ENCODE results near the gene LGALS1. TPM values are rescaled to one million over a fixed set of nuclear protein-coding genes. Genes with fewer than 3 reads are reported as not detected.

LGALS1 gene
- total and polyA plus RNA-seq, 9 of the 15 experiments (the other 6 are each of a cell fraction or from before 2014, with no cell fraction given), result 160 to 800 (median 330) TPM

GRCh38 chr22:37633625-37634416, 41.6 kb upstream of the LGALS1 start (continued):
- no peak for TF ChIP-seq RBM14 (IDR thresholded peaks at IDR 0.05; ENCODE audit: borderline replicate concordance, insufficient read depth, low read depth, low read length)
- no peak for TF ChIP-seq BCLAF1 (IDR thresholded peaks at IDR 0.05; ENCODE audit: borderline replicate concordance in 1 of 2, control insufficient read depth in 1 of 2, low read depth in 2 of 2, low read length in 1 of 2)
- TF ChIP-seq NR4A1 (CRISPR knock-in tag; IDR thresholded peaks at IDR 0.05), result no peak
- no peak for TF ChIP-seq NR4A1 (tag; IDR thresholded peaks at IDR 0.05)
- no peak for TF ChIP-seq SRSF3 (IDR thresholded peaks at IDR 0.05; ENCODE audit: insufficient read depth, low read length)
- no peak for TF ChIP-seq ZC3H8 (IDR thresholded peaks at IDR 0.05)
- TF ChIP-seq PHF8 (IDR thresholded peaks at IDR 0.05; ENCODE audit: borderline replicate concordance, low read length), result peak; percentile 31; the same call in 1 of the 2 replicates
- TF ChIP-seq HNRNPUL1 (IDR thresholded peaks at IDR 0.05; ENCODE audit: low read length), result no peak
- 0 out of 2 replicates have a peak, but pooled peaks have one; percentile 17 for TF ChIP-seq RB1 (IDR thresholded peaks at IDR 0.05; ENCODE audit: low read depth)
- TF ChIP-seq ETS2 (tag; IDR thresholded peaks at IDR 0.05; ENCODE audit: borderline replicate concordance, poor library complexity, severe bottlenecking), result no peak
- no peak for TF ChIP-seq ZNF655 (CRISPR knock-in tag; IDR thresholded peaks at IDR 0.05)
- TF ChIP-seq ZNF347 (CRISPR knock-in tag; IDR thresholded peaks at IDR 0.05; ENCODE audit: low read depth), result no peak
- peak; percentile 47; the same call in 1 of the 2 replicates for TF ChIP-seq KLF16 (IDR thresholded peaks at IDR 0.05)
- TF ChIP-seq TFAP4 (CRISPR knock-in tag; IDR thresholded peaks at IDR 0.05; ENCODE audit: borderline replicate concordance), result peak; percentile 95
- TF ChIP-seq CLOCK (CRISPR knock-in tag; IDR thresholded peaks at IDR 0.05; ENCODE audit: borderline replicate concordance), result no peak
- 0 out of 2 replicates have a peak, but pooled peaks have one; percentile 57 for TF ChIP-seq C11orf30 (IDR thresholded peaks at IDR 0.05; ENCODE audit: low read depth)
- peak; percentile 56; the same call in 1 of the 2 replicates for TF ChIP-seq NFE2 (IDR thresholded peaks at IDR 0.05; ENCODE audit: low read depth)
- TF ChIP-seq BRF1 (IDR thresholded peaks at IDR 0.05; ENCODE audit: borderline replicate concordance, extremely low read depth, insufficient read length), result no peak
- TF ChIP-seq MTA2 (IDR thresholded peaks at IDR 0.05; ENCODE audit: low read depth), result no peak
- no peak for TF ChIP-seq CBFB (CRISPR knock-in tag; IDR thresholded peaks at IDR 0.05)

All from K562 (cell line).